OCI-LY1 (cell line): ENCODE measurements around the gene MYOM1.

Source experiments
- CTCF ChIP-seq: fragments of 200-600 bp; sonication (generic), shearing (Covaris generic); IDR thresholded peaks from 2 replicates; pipeline ENCODE4 v1.5.1; 2017; ENCODE audit warnings: mild to moderate bottlenecking, antibody characterized with exemption, low read length, moderate library complexity, mixed read lengths
- EZH2 ChIP-seq: fragments of 200-600 bp; sonication (generic), shearing (Covaris generic); IDR thresholded peaks from 2 replicates; pipeline ENCODE4 v1.8.0; 2017; ENCODE audit warnings: borderline replicate concordance, mixed run types, mild to moderate bottlenecking, antibody characterized with exemption, low read length, moderate library complexity, mixed read lengths

GRCh38 chr18:3086871-3087270 is 132.9 kb downstream of the MYOM1 start:
- TF ChIP-seq EZH2 (no peak), CTCF (no peak)
